Renal cortical epithelial cell (primary cell): ENCODE data around the gene FOXO6. TPM values are rescaled to one million over a fixed set of nuclear protein-coding genes. Genes with fewer than 3 reads are reported as not detected.

Source experiments
- DNase-seq: peaks from one replicate; pipeline ENCODE4 v3.0.0-alpha.2; 2011; ENCODE audit warnings: low read depth
- total RNA-seq: library from RNA; depleted of rRNA; stranded (reverse); fragments of >200 nt; gene quantifications from 2 replicates; pipeline ENCODE4 v1.2.3, GENCODE V29; 2014

The FOXO6 gene
- total RNA-seq, 1 donor from 2014 or later, result 0.25 TPM

DNA sequence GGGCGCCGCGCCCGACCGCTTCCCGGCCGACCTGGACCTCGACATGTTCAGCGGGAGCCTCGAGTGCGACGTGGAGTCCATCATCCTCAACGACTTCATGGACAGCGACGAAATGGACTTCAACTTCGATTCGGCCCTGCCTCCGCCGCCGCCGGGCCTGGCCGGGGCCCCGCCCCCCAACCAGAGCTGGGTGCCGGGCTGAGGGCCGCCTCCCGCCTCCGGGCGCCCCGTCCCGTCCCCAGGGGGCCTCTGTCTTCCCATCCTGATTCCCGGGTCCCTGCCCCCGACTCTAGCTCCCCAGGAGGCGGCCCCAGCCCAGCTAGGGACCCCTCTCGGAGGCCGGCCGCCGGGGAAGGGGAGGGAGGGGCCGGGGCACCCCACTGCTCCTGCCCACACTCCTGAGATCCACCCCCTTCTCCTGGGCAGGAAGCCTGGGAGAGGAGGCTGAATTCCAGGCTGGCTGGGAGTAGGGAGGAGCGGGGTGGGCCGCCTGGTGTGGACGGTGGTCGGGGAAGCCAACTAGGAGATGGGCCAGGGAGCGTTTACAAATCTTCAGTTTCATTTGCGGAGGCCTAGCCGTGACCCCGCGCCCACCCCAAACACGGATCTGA, 21.4 kb downstream of the FOXO6 start:
- no peak for DNase-seq

DNA sequence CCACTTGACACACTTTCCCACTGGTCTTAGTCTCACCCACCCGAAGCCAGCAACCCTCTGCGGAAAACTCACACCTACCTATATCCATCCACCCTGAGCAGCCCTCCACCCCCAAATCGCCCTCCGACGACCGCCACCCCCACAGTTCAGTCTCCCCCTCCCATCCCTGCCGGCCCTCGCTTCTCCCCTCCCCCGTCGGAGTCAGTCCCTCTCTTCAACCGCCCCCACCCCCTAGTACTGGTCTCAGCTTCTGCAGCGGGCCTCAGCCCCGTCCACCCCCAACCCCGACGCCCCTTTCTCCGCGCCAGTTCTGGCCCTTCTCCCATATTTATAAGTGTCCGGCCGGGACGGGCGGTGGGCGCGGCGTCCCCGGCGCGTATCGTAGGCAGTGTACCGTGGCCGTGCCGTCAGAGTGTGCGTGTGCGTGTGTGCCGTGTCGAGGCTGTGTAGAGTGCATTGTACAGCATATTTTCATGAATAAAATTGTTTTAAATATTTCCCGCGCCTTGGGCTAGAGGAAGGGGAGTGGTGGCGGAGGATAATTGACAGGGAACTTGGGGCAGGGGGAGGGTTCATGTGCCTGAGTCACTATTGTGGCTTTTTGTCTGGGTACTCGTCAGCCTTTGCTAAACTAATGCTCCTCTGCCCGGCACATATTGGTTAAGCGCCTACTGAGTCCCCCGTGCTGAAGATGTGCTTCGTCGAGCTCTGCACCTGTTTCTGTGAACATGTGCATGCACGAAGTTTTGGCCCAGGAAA, 22.0 kb downstream of the FOXO6 start:
- DNase-seq, result peak; percentile 43

DNA sequence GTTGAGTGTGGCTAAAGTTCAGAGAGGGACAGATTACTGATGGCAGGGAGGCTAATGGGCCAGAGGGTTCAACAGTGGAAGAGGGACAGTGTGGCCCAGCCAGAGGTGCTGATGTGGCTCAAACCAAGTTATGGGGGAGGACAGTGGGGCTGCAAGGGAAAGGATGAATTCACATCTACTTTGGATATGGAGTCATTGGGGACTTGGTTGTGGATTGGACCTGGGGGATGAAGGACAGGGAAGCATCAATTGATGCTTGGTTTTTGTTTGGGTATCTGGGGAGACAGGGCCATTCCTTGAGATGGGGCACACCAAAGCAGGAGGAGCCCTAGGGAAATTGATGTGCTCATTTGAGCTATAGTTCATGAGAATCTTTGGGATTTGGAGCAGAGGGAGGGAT, 23.3 kb downstream of the FOXO6 start:
- no peak for DNase-seq

DNA sequence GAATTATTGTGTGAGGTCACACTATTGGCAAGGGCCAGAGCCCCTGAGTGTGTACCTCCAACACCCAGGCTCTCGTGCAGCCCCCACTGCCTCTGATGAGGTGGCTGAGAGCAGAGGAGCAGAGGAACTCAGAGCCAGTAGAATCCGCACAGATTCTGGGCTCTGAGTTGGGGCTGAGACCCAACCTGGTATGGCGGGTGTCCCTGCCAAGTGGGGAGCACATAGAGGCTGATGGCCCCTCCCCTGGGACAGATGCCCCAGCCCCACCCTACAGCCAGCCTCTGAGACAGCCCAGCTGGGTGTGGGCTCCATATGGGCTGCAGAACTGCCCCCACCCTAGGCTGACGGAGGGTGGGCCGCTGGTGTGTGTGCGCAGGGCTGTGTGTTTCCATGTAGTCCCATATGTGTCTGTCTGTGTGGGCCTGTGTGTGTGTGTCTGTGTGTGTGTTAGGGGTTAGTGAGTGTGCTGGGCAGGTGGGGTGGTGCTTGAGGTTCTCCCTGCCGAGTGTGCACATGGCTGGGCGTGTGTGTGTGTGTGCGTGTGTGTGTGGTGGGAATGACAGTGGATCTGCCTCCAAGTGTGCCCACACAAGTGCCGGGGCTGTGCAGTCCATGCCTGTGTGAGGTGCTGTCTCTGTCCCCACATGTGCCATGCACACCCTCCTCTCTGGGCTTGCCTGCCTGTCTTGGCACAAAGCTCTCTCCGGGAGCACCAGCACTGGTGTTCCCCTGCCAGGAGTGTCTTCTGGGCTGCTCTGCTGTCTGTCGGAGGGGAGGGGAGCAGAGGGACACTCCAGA, 24.4 kb downstream of the FOXO6 start:
- no peak for DNase-seq

DNA sequence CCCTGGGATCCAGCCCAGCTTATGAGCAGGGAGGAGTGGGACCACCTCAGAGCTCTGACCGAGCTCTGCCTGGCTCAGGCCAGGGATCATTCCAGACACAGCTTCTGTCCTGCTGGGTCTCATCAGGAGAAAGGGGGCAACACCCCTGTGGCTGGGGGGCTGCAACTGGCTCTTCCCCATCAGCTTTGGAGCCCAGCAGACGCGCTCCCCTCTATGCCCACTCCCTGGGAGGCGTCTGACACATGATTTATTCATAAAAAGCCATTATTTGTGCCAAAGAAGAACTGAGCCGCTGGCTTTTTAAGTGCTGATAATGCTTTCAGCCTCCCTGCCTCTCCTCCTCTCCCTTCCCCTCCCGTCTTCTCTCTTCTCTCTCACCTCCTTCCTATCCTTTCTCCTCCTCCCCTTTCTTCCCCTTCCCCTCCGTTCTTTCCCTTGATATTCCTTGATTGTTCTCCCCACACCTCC, 25.0 kb downstream of the FOXO6 start:
- DNase-seq, result no peak

DNA sequence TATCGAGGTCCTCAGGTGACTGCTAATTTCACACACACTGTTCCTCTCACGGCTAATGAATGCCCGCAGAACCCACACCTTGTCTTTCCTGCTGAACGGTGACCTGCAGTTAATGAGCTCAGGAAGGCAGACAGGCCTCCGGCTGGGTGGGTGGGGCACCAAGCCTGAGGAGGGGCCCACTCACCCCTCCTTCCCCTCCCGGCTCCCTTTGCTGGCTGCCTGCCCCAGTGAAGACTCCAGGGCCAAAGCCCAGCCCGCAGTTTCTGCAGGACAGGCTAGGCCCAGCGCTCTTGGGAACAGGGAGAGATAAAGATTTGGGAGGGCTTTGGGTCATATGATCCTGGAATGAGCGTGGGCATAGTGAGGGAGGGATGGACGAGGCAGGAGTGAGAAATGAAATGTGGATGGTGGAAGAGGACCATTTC, 26.4 kb downstream of the FOXO6 start:
- DNase-seq, result peak; percentile 50

DNA sequence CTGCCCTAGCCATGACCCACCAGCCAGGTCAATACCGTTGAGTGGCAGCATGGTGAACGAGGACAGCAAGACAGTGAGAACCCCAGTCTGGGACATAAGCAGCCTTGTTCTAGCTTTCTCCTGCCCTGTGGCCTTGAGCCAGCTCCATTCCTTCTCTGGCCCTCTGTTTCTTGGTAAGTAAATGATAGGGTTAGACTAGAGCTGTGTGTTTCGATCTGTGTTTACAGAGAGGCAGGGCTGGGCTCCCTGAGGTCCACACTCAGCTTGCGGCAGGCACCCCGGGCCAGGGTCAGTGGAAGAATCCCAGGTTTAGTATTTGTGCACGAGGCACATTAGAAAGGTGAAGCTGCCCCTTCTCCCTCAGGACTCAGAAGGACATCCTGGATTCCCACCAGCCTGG, 27.3 kb downstream of the FOXO6 start:
- no peak for DNase-seq

DNA sequence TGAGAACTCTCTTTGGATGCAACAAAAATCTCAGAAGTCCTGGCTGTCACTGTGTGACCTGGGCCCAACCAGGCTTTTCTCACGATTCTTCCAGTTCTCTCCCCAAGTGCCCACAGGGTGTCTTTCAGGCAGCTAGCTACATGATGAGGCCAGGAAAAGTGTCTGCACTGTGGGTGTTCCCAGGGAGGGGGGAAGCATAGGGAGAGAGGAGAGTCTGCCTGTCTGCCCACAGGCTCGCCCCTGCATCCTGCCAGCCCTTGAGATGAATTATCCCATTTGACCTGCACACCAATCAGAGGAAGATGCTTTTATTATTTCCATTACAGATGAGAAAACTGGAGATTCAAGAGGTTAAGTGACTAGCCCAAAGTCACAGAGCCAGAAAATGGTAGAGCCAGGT, 27.8 kb downstream of the FOXO6 start:
- no peak for DNase-seq

DNA sequence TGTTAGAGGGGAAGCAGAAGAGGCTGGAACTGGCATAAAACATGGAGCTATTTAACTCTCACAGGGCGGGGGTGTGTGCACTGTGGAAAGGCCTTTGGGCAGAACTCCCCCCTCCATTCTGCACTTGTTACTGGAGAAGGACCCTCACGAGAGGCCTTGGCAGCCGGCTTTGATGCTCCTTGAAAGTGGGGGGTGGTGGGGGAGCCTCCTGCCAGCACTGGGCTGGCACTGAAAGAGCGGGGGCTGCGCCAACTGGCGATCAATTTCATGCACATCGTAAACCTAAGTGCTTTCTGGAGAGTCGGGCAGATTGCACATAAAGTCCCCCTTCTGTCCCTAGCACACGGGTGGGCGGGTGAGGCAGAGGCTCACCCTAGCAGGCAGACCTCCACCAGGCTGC, 28.9 kb downstream of the FOXO6 start:
- no peak for DNase-seq

DNA sequence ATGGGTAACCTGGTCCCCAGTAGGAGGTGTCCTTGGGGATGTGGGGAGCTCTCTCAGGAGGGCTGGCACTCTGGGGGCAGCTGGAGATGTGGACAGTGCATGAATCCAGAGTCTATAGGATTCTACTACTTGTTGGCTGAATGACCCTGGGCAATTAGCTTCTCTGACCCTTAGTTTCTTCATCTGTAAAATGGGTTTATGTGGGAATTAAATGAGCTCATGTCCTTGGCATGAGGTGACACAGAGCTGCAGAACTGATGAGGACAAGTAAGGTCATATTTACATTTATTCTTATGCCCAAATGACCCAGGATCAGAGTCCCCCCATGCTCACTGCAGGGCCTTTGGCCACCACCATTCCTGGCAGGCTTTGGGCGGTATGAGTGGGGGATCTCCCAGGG, 29.3 kb downstream of the FOXO6 start:
- DNase-seq, result no peak

DNA sequence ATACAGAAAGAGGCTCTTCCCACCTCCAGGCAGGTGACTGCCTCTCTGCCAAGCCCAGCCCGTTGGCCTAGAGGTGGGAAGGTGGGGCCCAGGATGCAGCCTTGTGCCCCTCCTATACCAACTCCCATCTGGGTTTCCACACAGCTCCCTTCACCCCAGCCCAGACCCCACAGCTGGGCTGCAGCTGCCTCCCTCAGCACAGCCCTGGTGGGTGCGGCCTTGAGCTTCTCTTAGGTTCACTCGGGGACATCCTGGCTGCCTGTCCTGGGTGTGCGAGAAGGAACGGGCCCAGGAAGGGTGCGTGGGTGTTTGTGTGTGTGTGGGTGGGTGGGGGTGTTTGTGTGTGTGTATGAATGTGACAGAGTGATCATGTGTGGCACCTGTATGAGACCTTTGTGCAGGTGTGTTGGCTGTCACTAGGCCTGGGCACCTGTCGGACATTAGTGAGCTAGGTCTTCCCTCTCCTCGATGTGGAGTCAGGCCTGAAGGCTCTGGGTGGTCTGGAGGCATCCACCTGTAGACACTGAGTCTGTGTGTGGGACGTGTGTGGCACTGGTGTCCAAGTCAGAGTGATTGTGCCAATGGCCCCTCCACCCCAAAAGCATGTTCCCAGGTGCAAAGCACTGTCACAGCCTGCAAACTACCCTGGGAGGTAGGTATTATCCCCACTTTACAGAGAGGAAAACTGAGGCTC, 30.7 kb downstream of the FOXO6 start:
- no peak for DNase-seq

DNA sequence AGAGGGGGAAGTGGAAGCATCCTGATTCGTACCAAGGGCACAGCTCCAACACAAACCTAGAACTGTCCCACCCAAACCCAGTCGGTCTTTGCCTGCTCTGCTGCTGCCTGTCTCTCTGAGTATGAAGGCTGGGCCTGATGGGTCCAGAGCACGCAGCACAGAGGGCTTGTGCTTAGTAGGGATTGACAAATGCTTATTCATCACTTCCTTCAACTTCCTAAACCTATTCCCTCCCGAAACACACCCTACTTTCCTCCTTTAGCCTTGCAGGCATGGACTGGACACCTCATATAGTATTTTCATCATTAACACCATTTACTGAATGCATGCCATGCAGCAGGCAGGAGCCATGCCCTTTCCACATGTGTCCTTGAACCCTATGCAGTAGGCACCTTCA, 31.3 kb downstream of the FOXO6 start:
- no peak for DNase-seq

DNA sequence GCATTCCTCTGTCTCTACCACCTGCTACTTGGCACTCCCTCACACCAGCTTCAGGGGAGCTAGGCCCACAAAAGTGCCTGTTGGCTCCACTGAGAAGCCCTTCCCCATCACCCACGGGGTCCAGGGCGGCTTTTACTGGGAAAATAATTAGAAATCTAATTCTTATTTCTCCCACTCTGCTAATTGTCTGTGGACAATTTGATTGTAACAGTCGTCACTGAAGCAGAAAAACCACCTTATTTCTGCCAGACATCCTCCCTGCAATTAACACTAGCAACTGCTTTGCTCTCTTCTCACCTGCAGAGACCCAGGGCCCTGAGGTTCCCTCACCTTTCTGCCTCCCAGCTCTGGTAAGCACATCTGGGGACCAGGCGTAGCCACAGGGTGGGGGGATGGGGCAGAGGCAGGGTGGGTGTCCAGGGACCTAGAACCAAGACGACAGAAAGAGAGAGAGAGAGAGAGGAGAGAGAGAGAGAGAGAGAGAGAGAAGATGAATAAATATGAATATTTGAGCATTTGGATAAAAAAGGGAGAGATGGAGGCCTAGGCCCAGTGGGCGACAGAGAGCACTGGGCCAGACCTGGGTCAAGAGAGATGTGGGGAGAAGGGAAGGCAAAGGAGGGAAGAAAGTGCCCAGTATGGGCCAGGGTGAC, 32.6 kb downstream of the FOXO6 start:
- DNase-seq, result no peak

DNA sequence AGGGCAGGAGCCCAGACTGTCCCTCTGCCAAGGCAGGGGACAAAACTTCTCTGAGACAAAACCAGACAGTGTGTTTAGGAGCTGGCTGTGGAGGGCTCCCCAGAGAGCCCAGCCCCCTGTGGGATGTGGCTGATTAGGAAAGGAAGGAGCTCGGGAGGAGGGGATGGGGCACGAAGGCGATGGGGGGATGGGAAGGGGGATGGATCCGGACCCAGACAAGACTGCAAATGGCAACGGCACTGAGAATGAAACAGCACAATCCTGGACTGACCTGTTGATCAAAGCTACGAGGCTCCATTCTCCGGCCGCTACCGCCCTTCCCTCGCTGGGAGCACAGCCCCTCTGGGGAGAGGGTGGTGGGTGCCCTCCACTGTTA, 33.1 kb downstream of the FOXO6 start:
- no peak for DNase-seq

DNA sequence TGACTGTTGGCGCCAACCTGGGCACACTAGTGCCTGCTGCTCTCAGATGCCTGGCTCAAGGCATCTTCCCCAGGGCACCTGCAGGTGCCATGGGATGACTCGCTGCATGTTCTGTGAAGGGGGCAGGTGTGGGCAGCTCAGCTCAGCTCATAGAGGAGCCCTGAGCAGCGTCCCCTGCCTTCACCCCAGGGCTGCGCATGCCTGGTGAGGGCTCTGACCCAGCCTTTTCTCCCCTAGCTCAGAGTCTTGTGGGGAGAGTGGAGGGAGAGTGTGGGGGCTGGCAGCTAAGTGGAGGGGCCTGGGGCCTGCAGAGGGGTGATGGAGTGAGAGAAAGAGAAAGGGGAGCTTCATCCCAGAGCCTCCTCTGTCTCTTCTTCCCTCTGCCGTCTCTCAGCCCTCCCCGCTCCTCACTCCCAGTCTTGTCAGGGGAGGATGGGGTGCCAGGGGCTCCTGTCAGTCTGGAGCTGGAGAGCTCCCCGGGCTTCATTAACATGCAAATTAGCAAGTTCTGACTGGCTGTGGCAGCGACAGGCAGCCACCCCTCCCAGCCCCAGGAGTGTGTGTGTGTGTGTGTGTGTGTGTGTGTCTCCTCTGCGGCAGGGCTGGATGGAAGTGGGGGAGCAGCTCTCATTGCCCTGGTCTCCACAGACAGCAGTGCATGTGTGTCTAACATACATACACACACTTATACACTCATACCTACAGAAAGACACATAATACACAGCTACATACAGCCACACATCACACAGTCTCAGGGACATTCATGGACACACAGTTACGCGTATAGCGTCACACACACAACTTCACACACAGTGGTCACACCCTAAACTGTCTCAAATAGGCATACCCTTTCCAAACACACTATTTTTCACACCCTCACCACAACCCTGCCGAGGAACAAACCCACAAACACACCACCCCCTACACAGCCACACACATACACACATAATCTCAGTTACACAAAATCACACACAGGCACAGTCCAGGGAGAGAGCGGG, 34.0 kb downstream of the FOXO6 start:
- DNase-seq, result no peak

DNA sequence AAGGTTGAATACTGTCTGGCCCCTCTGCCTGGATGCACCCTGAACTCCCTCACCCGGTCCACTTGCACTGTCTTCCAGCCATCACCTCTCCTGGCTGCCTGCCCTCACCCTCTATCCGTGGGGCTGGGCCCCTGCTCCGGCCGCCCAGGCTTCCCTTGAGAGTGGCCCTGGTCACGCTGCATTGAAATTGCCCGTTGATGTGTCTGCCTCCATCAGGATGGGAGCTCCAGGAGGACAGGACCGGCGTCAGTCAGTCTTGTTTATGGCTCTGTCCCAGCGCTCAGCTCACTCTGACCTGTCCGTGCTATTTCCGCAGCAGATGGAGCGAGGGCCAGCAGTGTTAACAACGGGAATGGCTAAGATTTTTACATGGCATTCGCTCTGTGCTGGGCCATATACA, 34.9 kb downstream of the FOXO6 start:
- DNase-seq, result no peak

DNA sequence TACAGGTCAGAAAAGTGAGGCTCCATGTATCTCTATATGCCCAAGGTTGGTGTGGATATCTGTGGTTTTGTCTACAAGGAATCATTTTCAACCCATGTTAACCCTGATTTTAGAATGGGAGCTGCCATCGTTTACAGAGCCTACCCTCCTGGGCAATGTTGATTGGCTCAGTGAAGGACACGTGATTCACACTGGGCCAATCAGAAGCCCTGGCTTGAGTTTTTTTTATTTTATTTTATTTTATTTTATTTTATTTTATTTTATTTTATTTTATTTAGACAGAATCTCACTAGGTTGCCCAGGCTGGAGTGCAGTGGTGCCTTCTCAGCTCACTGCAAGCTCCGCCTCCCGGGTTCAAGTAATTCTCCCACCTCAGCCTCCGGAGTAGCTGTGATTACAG, 35.8 kb downstream of the FOXO6 start:
- no peak for DNase-seq

DNA sequence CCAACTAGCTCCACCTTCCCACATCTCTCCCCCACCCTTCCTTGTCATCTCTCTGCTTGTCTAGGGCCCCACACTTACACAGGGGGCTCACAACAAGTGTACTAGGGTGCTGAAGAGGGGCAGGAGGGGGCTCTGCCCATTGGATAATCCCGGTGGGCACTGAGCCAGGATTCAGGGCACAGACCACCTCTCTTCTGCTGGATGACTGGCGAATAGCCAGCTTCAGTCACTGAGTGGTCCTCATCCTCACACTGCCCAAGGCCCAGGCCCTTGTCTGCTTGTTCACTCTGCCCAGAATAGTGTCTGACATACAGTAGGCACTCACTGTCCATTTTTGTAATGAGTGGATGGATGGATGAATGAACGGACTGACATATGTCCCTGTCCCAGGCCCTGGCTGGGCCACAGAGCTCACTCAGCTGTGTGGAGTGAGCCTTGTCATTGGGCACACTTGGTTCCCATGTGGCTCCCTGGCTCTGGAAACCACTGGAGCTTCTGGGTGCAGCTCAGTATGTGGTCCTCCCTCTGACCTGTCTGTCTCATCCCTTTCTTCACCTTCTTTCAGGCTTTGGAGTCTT, 36.6 kb downstream of the FOXO6 start:
- DNase-seq, result no peak

DNA sequence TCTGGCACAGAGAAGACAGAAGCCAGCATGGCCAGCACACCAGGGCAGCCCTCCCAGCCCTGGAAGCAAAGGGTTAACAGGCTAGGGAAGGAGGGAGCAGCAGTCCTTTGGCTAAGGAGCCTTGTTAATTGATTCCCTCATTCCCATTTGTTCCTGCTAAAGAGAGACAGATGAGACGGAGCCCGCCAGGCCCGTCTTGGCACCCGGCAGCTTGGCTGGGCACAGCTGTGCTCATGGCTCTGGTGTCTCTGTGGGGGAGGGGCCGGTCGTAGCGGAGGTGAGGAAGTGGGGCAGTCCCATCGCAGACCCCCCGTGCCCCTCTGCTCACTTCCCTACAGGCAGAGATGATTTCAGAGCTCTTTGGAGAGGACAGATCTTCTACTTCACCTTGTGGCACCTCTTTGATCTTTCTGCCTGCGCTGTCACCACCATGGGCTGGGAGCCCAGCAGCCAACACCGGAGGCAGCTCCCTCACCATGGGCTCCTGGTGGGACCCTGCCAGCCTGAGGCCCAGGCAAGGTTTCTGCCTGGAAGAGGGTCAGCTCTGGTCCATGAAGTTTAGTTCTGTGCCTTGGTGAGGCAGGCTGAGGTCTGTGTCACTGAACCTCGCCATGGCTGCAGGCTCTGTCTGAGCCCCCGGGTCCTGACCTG, 38.0 kb downstream of the FOXO6 start:
- DNase-seq, result no peak

DNA sequence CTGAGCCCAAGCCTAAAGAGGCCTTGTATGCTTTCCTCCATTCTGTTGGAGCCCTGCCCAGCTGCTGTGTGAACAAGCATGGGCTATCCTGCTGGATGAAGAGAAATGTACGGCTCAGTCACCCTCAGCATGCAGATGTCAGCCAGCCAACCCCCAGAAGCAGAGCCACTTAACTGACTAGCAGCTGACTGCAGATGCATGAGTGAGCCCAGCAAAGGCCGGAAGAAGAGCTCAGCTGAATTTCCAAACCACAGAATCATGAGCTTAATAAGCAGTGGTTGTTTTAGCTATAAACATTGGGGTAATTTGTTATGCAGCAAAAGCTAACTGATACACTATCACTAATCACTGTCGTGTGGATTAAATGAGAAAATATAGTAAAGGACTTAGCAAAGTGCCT, 39.0 kb downstream of the FOXO6 start:
- no peak for DNase-seq
